CD4-positive, alpha-beta T cell treated with Interleukin-1 beta for 1 hour (primary cell): ENCODE measurements around the gene TEKT4.
A peak's percentile ranks its signal among the peaks of the same experiment; 100 is the strongest.
"Not testable (repeated sequence)": the region's sequence is repeated elsewhere in the genome, so short reads cannot be mapped to it uniquely, and the experiment has no call there.

ENCODE experiments used
- DNase-seq, 2 donors: peaks; one replicate each; pipeline ENCODE4 v3.0.0-alpha.2; 2020 to 2022

The TEKT4 gene, protein sequence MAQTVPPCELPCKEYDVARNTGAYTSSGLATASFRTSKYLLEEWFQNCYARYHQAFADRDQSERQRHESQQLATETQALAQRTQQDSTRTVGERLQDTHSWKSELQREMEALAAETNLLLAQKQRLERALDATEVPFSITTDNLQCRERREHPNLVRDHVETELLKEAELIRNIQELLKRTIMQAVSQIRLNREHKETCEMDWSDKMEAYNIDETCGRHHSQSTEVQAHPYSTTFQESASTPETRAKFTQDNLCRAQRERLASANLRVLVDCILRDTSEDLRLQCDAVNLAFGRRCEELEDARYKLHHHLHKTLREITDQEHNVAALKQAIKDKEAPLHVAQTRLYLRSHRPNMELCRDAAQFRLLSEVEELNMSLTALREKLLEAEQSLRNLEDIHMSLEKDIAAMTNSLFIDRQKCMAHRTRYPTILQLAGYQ

DNA sequence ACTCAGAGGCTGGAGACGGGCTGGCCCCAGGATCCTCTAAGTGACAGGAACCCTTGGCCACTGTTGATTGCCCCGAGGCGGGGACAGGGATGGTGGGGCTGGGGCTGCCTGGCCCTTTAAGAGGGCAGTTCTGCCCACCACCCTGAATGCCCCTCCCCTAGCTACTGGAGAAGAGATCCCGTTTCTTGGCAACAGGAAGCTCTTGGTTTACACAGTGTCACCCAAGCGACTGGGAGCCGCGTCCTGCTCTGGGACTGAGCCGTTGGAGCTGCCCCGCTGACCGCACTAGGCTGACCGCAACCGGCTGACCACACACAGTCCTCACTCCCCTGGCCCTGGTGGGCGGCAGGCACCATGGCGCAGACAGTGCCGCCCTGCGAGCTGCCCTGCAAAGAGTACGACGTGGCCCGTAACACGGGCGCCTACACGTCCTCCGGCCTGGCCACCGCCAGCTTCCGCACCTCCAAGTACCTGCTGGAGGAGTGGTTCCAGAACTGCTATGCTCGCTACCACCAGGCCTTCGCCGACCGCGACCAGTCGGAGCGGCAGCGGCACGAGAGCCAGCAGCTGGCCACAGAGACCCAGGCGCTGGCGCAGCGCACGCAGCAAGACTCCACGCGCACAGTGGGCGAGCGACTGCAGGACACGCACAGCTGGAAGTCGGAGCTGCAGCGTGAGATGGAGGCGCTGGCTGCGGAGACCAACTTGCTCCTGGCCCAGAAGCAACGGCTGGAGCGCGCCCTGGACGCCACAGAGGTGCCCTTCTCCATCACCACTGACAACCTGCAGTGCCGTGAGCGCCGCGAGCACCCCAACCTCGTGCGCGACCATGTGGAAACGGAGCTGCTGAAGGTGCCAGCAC is at the start of gene TEKT4:
TEKT4 (plus strand) TSS at position 205 of the 862 bp plus-strand sequence; CDS start at position 355, 150 bp downstream.
- no peak for DNase-seq

GRCh38 chr2:94839224-94839623 is 32.0 kb upstream of the TEKT4 start:
- not testable (repeated sequence) for DNase-seq

DNA sequence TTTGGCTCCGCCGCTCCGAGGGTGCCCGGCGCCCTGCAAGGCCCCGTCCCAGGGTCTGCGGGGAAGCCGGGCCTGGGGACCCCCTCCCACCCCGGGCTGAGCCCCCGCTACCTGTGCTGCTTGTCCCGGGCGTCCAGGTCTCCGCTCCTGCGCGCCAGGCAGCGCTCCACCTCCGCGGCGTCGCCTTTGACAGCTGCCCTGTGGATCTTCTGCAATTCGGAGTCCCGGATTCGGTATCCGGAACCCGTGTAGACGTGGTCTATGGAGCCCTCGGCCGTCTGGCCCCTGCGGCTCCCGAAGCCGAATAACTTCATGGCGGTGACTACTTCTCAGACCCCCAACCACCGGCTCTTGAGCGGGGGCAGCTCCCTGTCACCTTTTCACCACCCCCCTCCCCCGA is 14.4 kb upstream of the TEKT4 start:
- DNase-seq: not testable (repeated sequence)

DNA sequence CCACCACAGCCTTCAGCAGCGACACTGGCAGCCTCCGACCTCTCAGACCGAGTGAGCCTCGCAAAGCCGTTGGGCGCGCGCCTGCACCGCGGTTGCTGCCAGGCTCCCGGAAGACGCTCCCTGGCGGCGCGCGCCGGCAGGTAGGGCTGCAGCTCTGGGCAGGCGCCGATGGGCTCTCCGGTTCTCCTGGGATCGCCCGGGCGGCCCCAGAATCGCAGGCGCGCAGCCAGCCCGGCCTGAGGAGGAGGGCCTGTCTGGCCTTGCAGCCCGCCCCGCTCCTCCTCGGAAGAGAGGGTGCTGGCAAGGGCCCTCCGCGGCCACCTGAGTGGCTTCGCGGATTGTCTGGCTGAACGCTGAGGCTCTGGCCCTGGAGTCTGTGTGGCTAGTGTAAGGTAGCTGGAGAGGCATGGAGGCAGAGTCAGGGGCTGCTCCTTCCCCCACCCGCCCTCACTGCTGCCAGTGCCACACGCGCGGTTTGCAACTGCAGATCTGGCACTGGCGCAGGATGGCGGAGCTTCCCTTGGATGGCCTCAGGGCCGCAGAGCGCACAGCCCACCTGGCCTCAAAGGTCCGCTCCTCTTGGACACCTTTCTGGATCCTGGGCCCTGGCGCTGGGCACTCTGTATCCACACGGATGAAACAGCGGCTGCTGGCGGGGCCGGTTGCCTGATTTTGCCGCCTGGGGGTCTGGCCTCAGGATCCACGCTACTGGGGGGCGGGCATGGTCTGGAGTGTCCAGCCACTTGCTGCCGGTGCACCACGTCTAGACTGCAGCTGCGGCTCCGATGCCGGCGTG is 13.7 kb upstream of the TEKT4 start:
- DNase-seq: not testable (repeated sequence)

- DNase-seq: not testable (repeated sequence)
These were observed 12.9 kb upstream of the TEKT4 start for GRCh38 chr2:94858163-94858888.

DNA sequence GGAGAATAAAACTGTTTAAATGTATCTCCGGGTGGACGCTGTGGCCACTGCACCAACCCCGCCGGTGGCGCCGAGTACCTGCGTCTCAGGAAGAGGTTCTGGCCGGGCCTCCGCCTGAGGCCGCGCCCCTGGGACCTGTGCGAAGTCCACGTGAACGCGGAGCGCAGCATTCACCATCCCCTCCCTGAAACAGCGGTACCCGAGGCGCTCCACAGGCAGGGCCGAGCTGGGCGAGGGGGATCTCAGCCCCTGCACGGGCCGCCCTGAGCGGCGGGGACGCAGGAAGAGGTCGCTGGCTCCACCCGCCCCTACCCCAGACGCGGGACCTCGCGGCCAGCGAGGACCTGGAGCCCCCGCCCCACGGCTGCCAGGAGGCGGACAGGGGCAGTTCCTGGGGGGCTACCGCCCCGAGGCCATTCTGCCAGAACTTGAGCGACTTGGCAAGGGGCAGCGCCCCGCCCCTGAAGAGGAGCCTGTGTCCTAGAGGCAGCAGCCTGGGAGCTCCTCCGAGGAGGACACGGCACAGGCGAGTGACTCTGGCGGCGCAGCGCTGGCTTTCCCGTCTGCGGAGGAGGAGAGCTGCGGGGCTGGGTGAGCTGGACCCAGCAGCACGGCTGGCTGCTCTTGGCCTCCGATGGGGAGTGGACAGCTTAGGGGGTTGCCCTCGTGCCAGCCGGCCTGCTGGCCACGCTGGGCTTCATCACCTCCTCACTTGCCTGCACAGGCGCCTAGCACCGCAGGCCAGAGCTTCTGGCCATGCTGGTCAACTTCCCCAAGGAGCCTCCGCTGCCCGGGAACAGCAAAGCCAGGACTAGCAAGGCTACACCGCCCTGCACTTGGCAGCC is 9.7 kb upstream of the TEKT4 start:
- DNase-seq: no peak

- DNase-seq: not testable (repeated sequence)
These were observed 8.3 kb upstream of the TEKT4 start for GRCh38 chr2:94862903-94863302.

- DNase-seq: no peak
These were observed 2.1 kb upstream of the TEKT4 start for GRCh38 chr2:94869131-94869530.

- no peak for DNase-seq
These were observed 1.4 kb upstream of the TEKT4 start for GRCh38 chr2:94869552-94870439.

GRCh38 chr2:94870440-94871225 is 597 bp upstream of the TEKT4 start:
- DNase-seq: no peak

GRCh38 chr2:94872088-94872618 is 923 bp downstream of the TEKT4 start:
- no peak for DNase-seq

DNA sequence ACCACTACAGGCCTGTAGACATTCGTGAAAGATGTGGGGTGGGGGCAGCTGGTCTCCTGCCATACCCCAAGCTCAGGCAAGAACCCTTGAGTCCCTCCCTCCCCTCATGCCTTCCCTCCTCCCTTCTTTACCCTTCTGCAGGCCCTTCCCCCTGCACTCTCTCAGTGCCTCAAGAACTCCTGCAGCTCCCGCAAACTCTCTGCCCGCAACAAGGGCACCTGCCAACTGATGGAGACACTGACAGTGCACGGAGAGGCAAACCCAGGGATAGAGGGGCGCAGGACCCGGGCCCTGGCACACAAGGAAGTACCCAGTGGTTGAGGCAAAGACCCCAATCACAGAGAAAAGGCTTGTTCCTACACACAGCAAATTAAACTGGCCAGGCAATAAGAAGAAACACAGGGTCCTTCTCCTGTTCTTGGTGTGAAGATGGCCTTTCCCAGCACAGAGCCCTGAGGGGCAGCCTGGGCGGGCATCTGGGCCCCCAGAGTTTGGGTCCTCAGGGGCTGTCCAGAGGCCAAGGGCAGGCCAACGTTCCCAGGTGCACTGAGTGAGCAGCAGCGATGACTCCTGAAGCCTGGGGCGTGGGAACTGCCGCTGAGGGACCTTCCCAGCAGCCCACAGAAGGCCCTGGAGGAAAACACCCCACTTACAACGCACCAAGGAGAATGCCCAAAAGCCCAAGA is 1.6 kb downstream of the TEKT4 start:
- DNase-seq: no peak

DNA sequence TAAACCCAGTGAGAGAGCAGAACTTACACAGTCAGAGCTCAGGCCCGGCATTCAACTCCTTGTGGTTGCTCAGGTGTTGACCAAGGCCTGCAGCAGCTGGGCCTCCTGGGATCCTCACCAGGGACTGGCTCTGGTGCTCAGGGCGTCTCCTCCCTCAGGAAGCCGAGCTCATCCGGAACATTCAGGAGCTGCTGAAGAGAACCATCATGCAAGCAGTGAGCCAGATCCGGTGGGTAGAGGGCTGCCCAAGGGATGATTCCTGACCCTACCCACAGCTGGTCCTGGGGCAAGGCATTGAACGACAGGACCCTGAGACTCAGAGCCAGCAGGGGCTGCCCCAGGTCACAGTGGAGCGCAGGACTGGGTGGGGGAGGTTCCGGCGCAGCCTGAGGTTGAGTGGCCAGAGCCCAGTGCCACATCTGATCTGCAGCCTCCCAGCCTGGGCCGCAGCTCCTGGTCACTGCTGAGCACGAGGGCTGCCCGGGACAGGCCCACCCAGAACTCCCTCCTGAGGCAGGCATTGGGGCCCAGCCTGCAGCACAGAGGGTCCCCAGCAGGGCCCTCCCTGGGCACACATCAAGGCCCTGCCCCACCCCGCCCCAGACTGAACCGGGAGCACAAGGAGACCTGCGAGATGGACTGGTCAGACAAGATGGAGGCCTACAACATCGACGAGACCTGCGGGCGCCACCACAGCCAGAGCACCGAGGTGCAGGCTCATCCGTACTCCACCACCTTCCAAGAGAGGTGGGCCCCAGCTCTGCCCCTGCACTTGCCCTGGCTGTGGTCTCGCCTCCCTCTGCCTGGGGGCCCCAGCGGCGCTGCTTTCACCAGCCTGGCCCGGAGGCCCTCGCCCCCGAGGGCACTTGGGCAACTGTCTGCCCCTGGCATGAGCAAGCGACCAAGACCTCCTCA is 2.4 kb downstream of the TEKT4 start:
- no peak for DNase-seq

DNA sequence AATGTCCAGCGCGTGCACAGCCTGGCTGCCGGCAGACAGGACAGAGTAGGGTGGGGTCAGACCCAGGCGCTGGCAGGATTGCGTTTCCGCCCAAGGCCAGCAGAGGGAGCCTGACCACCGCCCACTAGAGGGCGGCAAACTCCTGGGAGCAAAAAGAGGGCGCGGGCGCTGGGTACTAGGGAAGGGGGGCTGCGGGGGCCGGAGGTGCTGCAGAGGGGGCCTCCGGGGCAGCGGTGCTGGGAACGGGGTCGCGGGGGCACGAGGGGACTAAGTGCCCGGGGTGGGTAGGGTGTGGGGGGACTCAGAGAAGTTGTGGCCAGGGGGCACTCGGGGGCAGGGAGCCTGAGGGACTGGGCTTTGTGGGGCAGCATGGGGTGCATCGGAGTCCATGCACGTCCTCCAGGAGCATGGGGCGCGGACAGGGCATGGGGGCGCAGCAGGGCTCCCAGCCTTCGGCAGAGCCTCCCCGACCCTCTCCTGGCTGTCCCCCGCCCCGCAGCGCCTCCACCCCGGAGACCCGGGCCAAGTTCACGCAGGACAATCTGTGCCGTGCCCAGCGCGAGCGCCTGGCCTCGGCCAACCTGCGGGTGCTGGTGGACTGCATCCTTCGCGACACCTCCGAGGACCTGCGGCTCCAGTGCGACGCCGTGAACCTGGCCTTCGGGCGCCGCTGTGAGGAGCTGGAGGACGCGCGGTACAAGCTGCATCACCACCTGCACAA is 3.2 kb downstream of the TEKT4 start:
- peak; percentile 32 to 53 for DNase-seq

GRCh38 chr2:94875064-94875819 is 4.0 kb downstream of the TEKT4 start:
- DNase-seq: no peak
